C4-2B (cell line): ENCODE measurements around the gene SCG5.

Experiments
- CTCF ChIP-seq: fragments of 450-650 bp; conservative IDR thresholded peaks from 2 replicates; pipeline ENCODE4 v1.5.1; 2017; ENCODE audit warnings: mild to moderate bottlenecking
- ZFX ChIP-seq: fragments of 450-650 bp; IDR thresholded peaks from 2 replicates; pipeline ENCODE4 v1.6.1; 2017

- TF ChIP-seq CTCF (no peak), ZFX (no peak)
These were observed 95.8 kb downstream of the SCG5 start for GRCh38 chr15:32737304-32737703.
